PC-9 (cell line): ENCODE results near the gene DDI2.

ENCODE experiments used
- CTCF ChIP-seq: fragments of 200-600 bp; sonication (generic); conservative IDR thresholded peaks from 2 replicates; pipeline ENCODE4 v1.6.1; 2017; ENCODE audit warnings: mixed run types, antibody characterized with exemption, mild to moderate bottlenecking, moderate library complexity
- EZH2 ChIP-seq: fragments of 200-600 bp; sonication (generic); IDR thresholded peaks from 2 replicates; pipeline ENCODE4 v1.8.0; 2017; ENCODE audit warnings: antibody characterized with exemption, low read depth

- no peak for TF ChIP-seq CTCF
- TF ChIP-seq EZH2 = no peak
Measured at GRCh38 chr1:15639262-15639661, 22.0 kb downstream of the DDI2 start.
